Measurements from ENCODE around the gene NALCN.

Gene NALCN

GRCh38 chr13:101036546-101036945 lies 379.8 kb downstream of the NALCN start:
- H3K4me2 ChIP-seq (ENCODE audit: low read depth, low read length, poor library complexity, severe bottlenecking) = no peak overlapping the region
- no peaks in the 10 kb centered on the region for H4K20me1 ChIP-seq (ENCODE audit: low read depth, low read length)
- no peak overlapping the region for H2AFZ ChIP-seq (ENCODE audit: low read depth, low read length, severe bottlenecking)
- no peaks in the 10 kb centered on the region for H3K27me3 ChIP-seq (ENCODE audit: low read length)
- no peak overlapping the region for H3K27ac ChIP-seq (ENCODE audit: low read depth, low read length)
- no peaks in the 10 kb centered on the region for H3F3A ChIP-seq (ENCODE audit: insufficient read depth)
- no peak overlapping the region for H3K9ac ChIP-seq (ENCODE audit: low read length)
- TF ChIP-seq CTCF (IDR thresholded peaks at IDR 0.05; ENCODE audit: insufficient read depth, low read length, poor library complexity, severe bottlenecking) (no peak), EZH2phosphoT487 (conservative IDR thresholded peaks at IDR 0.05; ENCODE audit: low read length) (no peak)
- H3K9me3 ChIP-seq (ENCODE audit: insufficient read depth, low read length) = no peaks in the 10 kb centered on the region
- H3K36me3 ChIP-seq (ENCODE audit: low read length) = no peaks in the 10 kb centered on the region
- no peaks in the 10 kb centered on the region for H3K9me2 ChIP-seq (replicated peaks; ENCODE audit: insufficient read depth, low read length)
- no peak overlapping the region for H3K4me3 ChIP-seq (ENCODE audit: insufficient read depth, low read length, poor library complexity, severe bottlenecking)
- no peaks in the 10 kb centered on the region for H3K79me2 ChIP-seq (ENCODE audit: insufficient read depth, low read length)

GRCh38 chr13:101035119-101035620 lies 381.1 kb downstream of the NALCN start:
- Histone ChIP-seq H3K4me2 (ENCODE audit: low read depth, low read length, poor library complexity, severe bottlenecking) (no peak overlapping the region), H3K9me3 (ENCODE audit: insufficient read depth, low read length) (0 out of 2 replicates have a peak, but pooled peaks cover 3% of the 10 kb centered on the region), H3K79me2 (ENCODE audit: insufficient read depth, low read length) (no peaks in the 10 kb centered on the region), H3K27ac (ENCODE audit: low read depth, low read length) (no peak overlapping the region), H2AFZ (ENCODE audit: low read depth, low read length, severe bottlenecking) (no peak overlapping the region), H3K36me3 (ENCODE audit: low read length) (no peaks in the 10 kb centered on the region), H3K4me3 (ENCODE audit: insufficient read depth, low read length, poor library complexity, severe bottlenecking) (no peak overlapping the region), H3K9me2 (replicated peaks; ENCODE audit: insufficient read depth, low read length) (no peaks in the 10 kb centered on the region), H3K27me3 (ENCODE audit: low read length) (no peaks in the 10 kb centered on the region), H3F3A (ENCODE audit: insufficient read depth) (no peaks in the 10 kb centered on the region), H4K20me1 (ENCODE audit: low read depth, low read length) (no peaks in the 10 kb centered on the region), H3K9ac (ENCODE audit: low read length) (no peak overlapping the region)
- TF ChIP-seq CTCF (IDR thresholded peaks at IDR 0.05; ENCODE audit: insufficient read depth, low read length, poor library complexity, severe bottlenecking) (no peak), EZH2phosphoT487 (conservative IDR thresholded peaks at IDR 0.05; ENCODE audit: low read length) (no peak)

- H3K36me3 ChIP-seq (ENCODE audit: low read length) = no peaks in the 10 kb centered on the region
- no peak overlapping the region for H3K4me2 ChIP-seq (ENCODE audit: low read depth, low read length, poor library complexity, severe bottlenecking)
- H3K27ac ChIP-seq (ENCODE audit: low read depth, low read length) = no peak overlapping the region
Measured at GRCh38 chr13:101026736-101027398, 389.4 kb downstream of the NALCN start.

More at GRCh38 chr13:101026736-101027398, 389.4 kb downstream of the NALCN start:
- H3K9ac ChIP-seq (ENCODE audit: low read length) = no peak overlapping the region
- no peaks in the 10 kb centered on the region for H3K9me2 ChIP-seq (replicated peaks; ENCODE audit: insufficient read depth, low read length)
- H3K79me2 ChIP-seq (ENCODE audit: insufficient read depth, low read length) = no peaks in the 10 kb centered on the region
- H2AFZ ChIP-seq (ENCODE audit: low read depth, low read length, severe bottlenecking) = no peak overlapping the region
- H3F3A ChIP-seq (ENCODE audit: insufficient read depth) = no peaks in the 10 kb centered on the region
- H3K27me3 ChIP-seq (ENCODE audit: low read length) = no peaks in the 10 kb centered on the region
- H3K4me3 ChIP-seq (ENCODE audit: insufficient read depth, low read length, poor library complexity, severe bottlenecking) = no peak overlapping the region
- no peaks in the 10 kb centered on the region for H4K20me1 ChIP-seq (ENCODE audit: low read depth, low read length)
- H3K9me3 ChIP-seq (ENCODE audit: insufficient read depth, low read length) = 0 out of 2 replicates have a peak, but pooled peaks cover 3% of the 10 kb centered on the region
- TF ChIP-seq CTCF (IDR thresholded peaks at IDR 0.05; ENCODE audit: insufficient read depth, low read length, poor library complexity, severe bottlenecking) = no peak
- TF ChIP-seq EZH2phosphoT487 (conservative IDR thresholded peaks at IDR 0.05; ENCODE audit: low read length) = no peak

Measured in SU-DHL-6 (cell line).